HG03159 (cell line): ENCODE measurements around the gene LRRC3C.
"Not testable (repeated sequence)": the region's sequence is repeated elsewhere in the genome, so short reads cannot be mapped to it uniquely, and the experiment has no call there.

ENCODE experiments used
- ATAC-seq: cut with Tn5 transposase; IDR thresholded peaks from one replicate; pipeline ENCODE4 v1.9.1; 2021; ENCODE audit warnings: mild to moderate bottlenecking, moderate library complexity; ENCODE audit not compliant: unreplicated experiment

LRRC3C gene, protein sequence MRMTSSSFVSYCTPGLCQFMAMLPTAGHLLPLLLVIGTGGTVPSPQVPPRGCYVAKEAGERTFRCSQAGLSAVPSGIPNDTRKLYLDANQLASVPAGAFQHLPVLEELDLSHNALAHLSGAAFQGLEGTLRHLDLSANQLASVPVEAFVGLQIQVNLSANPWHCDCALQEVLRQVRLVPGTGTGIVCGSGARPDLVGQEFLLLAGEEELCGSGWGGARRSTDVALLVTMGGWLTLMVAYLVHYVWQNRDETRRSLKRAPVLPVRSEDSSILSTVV

DNA sequence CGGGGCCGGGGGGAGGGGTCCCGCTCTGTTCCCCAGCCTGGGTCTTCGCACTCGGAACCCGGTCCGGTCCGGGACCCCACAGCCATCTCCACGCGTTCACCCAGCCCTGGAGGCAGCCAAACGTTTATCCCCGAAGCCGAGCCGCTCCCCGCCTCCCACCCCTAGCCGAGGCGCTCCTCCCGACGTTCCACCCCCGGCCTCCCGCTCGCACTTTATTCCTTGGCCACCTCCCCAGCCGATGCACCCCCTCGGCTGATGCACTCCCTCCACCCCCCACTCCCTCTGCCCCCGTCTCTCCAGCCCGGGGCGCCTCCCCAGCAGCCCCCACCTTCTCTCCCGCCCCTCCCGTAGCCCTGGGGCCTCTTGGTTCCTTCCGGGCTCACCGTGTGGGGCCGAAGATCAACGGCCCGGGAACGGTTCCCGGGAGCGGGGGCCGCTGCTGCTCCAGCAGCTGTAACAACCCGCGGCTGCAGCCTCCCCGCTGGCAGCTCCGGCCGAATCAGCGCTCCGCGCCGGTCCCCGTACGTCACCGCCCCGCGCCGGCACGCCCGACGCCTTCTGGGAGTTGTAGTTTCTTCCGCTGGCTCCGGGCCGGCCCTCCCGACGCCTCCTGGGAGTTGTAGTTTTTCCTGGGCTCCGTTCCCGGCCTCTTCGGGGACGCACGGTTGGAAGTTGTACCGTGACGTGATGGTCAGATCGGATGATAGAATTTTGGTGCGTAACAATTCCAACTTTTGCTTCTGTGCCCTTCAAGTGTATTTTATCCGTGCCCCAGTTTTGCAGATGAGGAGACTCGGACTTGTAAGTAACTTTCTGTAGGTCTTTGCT lies at the start of gene LRRC3C, which contains the start of gene ORMDL3:
TSS of gene LRRC3C (plus strand) at position 632 of the 828 bp plus-strand sequence. CDS start 13,792 bp downstream, outside the sequence.
TSS of gene ORMDL3 (minus strand) at position 501 of the 828 bp plus-strand sequence. CDS start 3,398 bp downstream, outside the sequence.
- ATAC-seq = peak; percentile 86

DNA sequence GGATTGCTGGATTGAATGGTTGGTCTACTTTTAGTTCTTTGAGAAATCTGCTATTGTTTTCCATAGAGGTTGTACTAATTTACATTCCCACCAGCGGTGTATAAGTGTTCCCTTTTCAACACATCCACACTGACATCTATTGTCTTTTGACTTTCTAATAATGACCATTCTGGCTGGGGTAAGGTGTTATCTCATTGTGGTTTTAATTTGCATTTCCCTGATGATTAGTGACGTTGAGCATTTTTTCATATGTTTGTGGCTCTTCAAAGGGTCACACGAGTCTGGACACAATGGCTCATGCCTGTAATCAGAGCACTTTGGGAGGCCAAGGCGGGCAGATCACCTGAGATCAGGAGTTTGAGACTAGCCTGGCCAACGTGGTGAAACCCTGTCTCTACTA lies 41.4 kb upstream of the LRRC3C start:
- ATAC-seq = not testable (repeated sequence)

DNA sequence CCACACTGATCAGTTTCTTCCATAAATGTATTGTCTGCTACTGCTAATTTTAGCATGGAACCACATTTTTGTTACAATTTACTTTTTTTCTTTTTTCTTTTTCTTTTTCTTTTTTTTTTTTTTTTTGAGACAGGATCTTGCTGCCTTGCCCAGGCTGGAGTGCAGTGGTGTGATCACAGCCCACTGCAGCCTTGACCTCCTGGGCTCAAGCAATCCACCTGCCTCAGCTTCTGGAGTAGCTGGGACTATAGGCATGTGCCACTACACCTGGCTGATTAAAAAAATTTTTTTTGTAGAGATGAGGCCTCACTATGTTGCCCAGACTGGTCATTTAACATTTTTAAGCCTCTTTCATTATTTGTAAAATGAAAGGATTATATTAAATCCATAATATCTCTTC lies 40.5 kb upstream of the LRRC3C start:
- ATAC-seq = no peak

GRCh38 chr17:39889200-39889599 lies 38.3 kb upstream of the LRRC3C start:
- ATAC-seq = no peak

DNA sequence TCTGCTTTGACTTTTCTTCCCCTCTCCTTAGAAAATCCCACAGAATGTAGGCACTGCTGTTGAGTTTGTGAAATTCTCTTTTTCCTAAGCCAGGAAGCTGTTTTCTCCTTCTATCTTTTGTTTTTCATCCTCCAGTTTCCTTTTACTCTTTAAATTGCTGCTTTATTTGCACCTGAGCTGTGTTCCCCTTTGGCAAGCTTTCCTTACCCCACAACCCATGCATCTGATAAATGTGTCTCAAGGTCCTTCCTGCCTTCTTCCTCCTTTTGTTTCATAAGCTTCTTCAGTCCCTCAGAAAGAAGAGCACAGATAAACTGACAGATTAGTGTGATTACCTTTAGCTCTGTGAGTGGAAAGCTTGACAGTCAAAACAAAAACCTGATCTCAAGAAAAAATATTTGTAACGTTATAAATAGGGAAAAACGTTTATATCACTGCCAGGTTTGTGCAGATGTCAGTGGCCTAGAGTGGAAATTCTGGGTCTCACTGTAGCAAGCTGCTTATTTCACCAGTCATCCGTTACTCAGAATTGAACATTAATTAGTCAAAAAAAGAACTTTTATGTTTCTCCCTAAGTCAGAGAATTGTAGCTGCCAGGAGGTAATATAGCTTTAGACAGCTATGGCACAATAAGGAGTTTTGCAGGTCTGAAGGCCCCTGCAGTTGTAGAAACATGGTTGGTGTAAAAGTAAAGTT lies 32.7 kb upstream of the LRRC3C start:
- no peak for ATAC-seq

GRCh38 chr17:39898088-39898487 lies 29.4 kb upstream of the LRRC3C start:
- ATAC-seq = no peak

DNA sequence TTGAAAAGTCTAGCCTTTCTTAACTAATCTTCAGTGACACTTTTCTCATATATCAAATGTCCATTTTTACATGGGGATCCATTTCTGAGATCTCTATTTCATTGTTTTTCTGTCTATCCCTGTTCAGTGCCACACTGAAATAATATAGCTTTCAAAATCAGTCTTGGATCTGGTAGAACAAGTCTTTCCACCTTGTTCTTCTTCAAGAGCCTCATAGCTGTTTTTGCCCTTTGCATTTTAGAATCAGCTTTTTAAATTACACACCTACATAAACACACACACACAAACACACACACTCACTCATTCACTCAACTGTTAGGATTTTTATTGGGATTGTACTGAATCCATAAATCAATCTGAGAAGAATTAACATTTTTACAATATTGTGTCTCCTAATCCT lies 28.3 kb upstream of the LRRC3C start:
- ATAC-seq = no peak

DNA sequence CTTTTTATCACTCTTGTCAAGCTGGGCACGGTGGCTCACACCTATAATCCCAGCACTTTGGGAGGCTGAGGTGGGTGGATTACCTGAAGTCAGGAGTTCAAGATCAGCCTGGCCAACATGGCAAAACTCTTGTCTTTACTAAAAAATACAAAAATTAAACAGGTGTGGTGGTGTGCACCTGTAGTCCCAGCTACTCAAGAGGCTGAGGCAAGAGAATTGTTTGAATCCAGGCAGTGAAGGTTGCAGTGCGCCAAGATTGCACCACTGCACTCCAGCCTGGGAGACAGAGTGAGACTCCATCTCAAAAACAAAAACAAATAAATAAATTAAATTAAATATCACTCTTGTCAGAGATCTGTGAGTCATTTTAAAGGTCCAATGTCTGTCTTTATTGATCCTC lies 25.5 kb upstream of the LRRC3C start:
- not testable (repeated sequence) for ATAC-seq

- ATAC-seq = no peak
Measured at GRCh38 chr17:39903158-39903884, 24.2 kb upstream of the LRRC3C start.

GRCh38 chr17:39904990-39905288 lies 22.6 kb upstream of the LRRC3C start:
- no peak for ATAC-seq

GRCh38 chr17:39908789-39909352 lies 18.7 kb upstream of the LRRC3C start:
- no peak for ATAC-seq

- ATAC-seq = no peak
Measured at GRCh38 chr17:39913989-39914388, 13.5 kb upstream of the LRRC3C start.

GRCh38 chr17:39915559-39915958 lies 12.0 kb upstream of the LRRC3C start:
- ATAC-seq = no peak

- no peak for ATAC-seq
Measured at GRCh38 chr17:39916918-39917317, 10.6 kb upstream of the LRRC3C start.

DNA sequence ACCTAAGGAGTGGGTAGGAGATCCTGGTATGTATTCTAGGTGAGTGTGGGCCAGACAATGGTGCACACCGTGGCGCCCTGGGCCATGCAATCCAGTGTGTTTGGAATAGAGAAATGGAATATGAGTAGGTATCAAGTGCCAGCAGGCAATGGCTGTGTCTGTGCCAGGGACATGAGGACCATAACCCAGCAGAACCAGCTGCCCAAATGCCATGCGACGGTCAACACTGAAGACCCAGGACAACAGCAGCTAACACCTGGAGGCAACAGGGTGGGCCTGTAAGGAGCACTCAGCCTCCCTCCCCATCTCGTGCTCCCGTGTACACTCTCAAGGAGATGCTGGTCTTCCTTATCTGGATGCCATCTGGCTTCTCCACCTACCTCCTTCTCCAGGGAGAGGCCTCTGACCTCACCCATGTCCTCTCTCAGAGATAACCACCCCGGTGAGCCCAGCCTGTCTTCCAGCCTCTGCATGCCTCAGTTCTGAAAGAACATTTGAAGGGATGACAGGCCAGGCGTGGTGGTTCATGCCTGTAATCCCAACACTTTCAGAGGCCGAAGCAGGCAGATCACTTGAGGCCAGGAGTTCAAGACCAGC lies 8.3 kb upstream of the LRRC3C start:
- ATAC-seq = no peak

GRCh38 chr17:39920218-39921210 lies 7.0 kb upstream of the LRRC3C start:
- no peak for ATAC-seq

GRCh38 chr17:39921323-39921722 lies 6.2 kb upstream of the LRRC3C start:
- ATAC-seq = no peak

GRCh38 chr17:39922006-39922405 lies 5.5 kb upstream of the LRRC3C start:
- ATAC-seq = no peak

DNA sequence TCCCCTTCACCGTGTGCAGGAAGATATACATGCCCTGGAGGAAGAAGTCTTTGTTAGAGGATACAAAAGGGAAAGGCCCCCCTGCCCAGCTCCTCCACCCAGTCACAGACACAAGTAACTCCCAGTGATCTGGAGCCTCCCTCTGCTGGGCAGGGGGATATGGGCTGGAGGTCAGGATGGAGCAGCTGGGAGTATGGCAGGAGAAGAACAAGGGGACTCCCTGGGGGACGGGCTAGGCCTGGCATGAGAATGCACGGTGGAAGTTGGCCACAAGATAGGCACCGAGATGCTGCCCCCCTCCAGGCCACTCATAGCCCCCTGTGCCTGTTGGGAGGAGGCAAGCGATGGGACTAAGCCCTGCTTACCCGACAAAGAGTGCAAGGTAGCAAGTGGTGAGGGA lies 4.3 kb upstream of the LRRC3C start:
- no peak for ATAC-seq
